ENCODE results near the gene KCTD16. TPM values are rescaled to one million over a fixed set of nuclear protein-coding genes. Genes with fewer than 3 reads are reported as not detected.

KCTD16 gene
- total RNA-seq, 1 donor from 2014 or later = 0.64 TPM

GRCh38 chr5:144318460-144318859 lies 147.8 kb downstream of the KCTD16 start:
- no peak overlapping the region for H3K27ac ChIP-seq
- TF ChIP-seq, protein P1, sequence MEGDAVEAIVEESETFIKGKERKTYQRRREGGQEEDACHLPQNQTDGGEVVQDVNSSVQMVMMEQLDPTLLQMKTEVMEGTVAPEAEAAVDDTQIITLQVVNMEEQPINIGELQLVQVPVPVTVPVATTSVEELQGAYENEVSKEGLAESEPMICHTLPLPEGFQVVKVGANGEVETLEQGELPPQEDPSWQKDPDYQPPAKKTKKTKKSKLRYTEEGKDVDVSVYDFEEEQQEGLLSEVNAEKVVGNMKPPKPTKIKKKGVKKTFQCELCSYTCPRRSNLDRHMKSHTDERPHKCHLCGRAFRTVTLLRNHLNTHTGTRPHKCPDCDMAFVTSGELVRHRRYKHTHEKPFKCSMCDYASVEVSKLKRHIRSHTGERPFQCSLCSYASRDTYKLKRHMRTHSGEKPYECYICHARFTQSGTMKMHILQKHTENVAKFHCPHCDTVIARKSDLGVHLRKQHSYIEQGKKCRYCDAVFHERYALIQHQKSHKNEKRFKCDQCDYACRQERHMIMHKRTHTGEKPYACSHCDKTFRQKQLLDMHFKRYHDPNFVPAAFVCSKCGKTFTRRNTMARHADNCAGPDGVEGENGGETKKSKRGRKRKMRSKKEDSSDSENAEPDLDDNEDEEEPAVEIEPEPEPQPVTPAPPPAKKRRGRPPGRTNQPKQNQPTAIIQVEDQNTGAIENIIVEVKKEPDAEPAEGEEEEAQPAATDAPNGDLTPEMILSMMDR (IDR thresholded peaks at IDR 0.05) = no peak
- H3K9me3 ChIP-seq = no peaks in the 10 kb centered on the region
- DNase-seq (ENCODE audit: low spot score in 2 of 2) = no peak
- intact Hi-C loops (cut with DNase I) = no loop called here
- no peak overlapping the region for H3K4me3 ChIP-seq
- H3K4me1 ChIP-seq = no peaks in the 10 kb centered on the region
- H3K27me3 ChIP-seq = no peaks in the 10 kb centered on the region
- H3K36me3 ChIP-seq = no peaks in the 10 kb centered on the region

DNA sequence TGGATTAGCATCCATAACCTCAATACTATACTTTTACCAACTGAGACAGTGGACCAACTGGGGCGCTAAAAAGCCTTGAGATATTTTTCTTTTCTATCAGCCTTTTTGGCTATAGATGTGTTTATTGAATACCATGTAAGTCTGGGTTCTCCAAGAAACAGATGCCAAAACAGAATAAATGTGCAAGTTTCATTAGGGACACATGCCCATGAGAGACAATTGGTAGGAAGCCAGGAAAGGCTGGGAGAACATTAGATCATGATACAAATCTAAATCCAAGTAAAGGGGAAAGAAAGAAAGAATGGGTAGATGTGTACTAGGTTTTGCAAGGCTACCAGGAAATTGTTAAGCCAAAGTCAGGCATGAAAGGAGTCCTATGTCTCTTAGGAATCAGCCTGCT lies 152.5 kb downstream of the KCTD16 start:
- intact Hi-C loops (cut with DNase I) = no loop called here
- H3K9me3 ChIP-seq = no peaks in the 10 kb centered on the region

GRCh38 chr5:144325532-144325931 lies 154.9 kb downstream of the KCTD16 start:
- H3K4me3 ChIP-seq = no peak overlapping the region
- TF ChIP-seq, protein P1 (IDR thresholded peaks at IDR 0.05) = no peak
- intact Hi-C loops (cut with DNase I) = no loop called here
- H3K36me3 ChIP-seq = no peaks in the 10 kb centered on the region
- H3K27me3 ChIP-seq = no peaks in the 10 kb centered on the region
- H3K9me3 ChIP-seq = no peaks in the 10 kb centered on the region
- DNase-seq (ENCODE audit: low spot score in 2 of 2) = no peak
- no peaks in the 10 kb centered on the region for H3K4me1 ChIP-seq
- no peak overlapping the region for H3K27ac ChIP-seq

More for the DNA sequence above, 152.5 kb downstream of the KCTD16 start:
- no peaks in the 10 kb centered on the region for H3K36me3 ChIP-seq
- H3K4me1 ChIP-seq = no peaks in the 10 kb centered on the region
- TF ChIP-seq, protein P1 (IDR thresholded peaks at IDR 0.05) = no peak
- H3K4me3 ChIP-seq = no peak overlapping the region
- H3K27ac ChIP-seq = no peak overlapping the region
- DNase-seq (ENCODE audit: low spot score in 2 of 2) = no peak
- H3K27me3 ChIP-seq = no peaks in the 10 kb centered on the region

DNA sequence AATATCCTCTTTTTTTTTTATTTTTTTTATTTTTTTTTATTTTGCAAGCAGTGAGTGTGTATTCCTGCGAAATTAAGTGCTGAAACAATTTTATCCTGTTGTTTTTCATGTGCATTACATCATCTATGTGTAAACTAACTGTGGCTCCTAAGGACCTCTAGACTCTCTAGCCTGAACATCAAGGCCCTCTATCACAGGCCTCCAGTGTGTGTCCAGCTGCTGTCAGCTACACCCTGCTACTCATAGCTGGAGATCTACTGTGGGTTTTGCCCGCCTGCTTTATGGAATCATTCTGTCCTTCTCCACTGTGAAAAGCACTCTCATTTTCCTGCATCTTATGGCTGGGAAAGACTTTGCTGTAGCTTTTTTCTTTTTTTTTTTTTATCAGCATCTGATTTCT lies 157.8 kb downstream of the KCTD16 start:
- Histone ChIP-seq H3K36me3 (no peaks in the 10 kb centered on the region), H3K27me3 (no peaks in the 10 kb centered on the region), H3K9me3 (no peaks in the 10 kb centered on the region), H3K4me3 (no peak overlapping the region), H3K27ac (no peak overlapping the region), H3K4me1 (no peaks in the 10 kb centered on the region)
- intact Hi-C loops (cut with DNase I) = no loop called here
- no peak for DNase-seq (ENCODE audit: low spot score in 2 of 2)
- TF ChIP-seq, protein P1 (IDR thresholded peaks at IDR 0.05) = no peak

DNA sequence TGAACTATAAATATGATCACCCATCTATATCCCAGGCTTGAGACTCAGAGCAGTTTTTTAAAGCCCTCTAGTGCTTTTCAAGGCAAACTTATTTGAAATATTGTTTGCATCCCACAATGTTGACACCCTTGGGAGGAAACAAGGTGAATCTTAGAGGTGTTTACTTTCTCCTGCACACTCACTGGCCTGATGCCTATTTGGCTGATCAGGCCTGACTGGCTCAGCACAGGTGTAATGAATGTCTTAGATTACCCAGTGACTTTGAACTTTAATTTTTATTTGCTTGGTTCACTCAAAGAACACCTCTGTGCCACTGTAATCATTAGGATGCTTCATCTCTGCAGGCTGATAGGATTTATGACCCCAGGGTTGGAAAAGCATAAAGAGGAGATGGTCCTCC lies 158.3 kb downstream of the KCTD16 start:
- TF ChIP-seq, protein P1 (IDR thresholded peaks at IDR 0.05) = no peak

DNA sequence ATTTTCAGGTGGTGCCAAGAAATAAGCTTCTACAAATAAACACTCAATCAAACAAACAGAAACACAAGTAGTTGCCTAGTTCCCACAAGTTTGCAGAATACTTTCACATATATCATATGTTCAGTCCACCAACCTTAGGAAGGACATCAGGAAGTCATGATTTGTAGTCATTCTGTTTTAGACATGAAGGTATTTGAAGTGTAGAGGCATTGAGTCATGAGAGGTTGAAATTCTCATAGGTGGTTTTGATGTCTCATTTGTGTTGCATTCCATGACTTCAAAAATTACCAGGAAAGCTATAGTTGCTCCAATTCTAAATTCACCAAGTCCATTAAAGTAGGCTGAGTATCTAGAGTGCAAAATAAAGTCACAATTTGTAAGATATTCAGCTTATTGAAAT lies 159.0 kb downstream of the KCTD16 start:
- intact Hi-C loops (cut with DNase I) = no loop called here
- TF ChIP-seq, protein P1 (IDR thresholded peaks at IDR 0.05) = no peak

More for the DNA sequence above, 158.3 kb downstream of the KCTD16 start:
- Histone ChIP-seq H3K27ac (no peak overlapping the region), H3K27me3 (no peaks in the 10 kb centered on the region), H3K4me1 (no peaks in the 10 kb centered on the region), H3K4me3 (no peak overlapping the region), H3K36me3 (no peaks in the 10 kb centered on the region), H3K9me3 (no peaks in the 10 kb centered on the region)
- DNase-seq (ENCODE audit: low spot score in 2 of 2) = no peak
- intact Hi-C loops (cut with DNase I) = no loop called here

More for the DNA sequence above, 159.0 kb downstream of the KCTD16 start:
- Histone ChIP-seq H3K4me3 (no peak overlapping the region), H3K27me3 (no peaks in the 10 kb centered on the region), H3K27ac (no peak overlapping the region), H3K36me3 (no peaks in the 10 kb centered on the region), H3K9me3 (no peaks in the 10 kb centered on the region), H3K4me1 (no peaks in the 10 kb centered on the region)
- no peak for DNase-seq (ENCODE audit: low spot score in 2 of 2)
